ENCODE measurements around the gene SETD3. TPM values are rescaled to one million over a fixed set of nuclear protein-coding genes. Genes with fewer than 3 reads are reported as not detected.

Gene SETD3
- total and polyA plus RNA-seq, 8 donors: 14.0 to 32.7 (median 28.1) TPM

- intact Hi-C loops (cut with DNase I): no loop called here
- no peak for FAIRE-seq
Observed at GRCh38 chr14:99381688-99382060, 99.0 kb downstream of the SETD3 start.

GRCh38 chr14:99380991-99381687 is 99.5 kb downstream of the SETD3 start:
- no peak overlapping the region for H3K27ac ChIP-seq
- DNase-seq: no peak
- H3K27me3 ChIP-seq: no peaks in the 10 kb centered on the region
- intact Hi-C loops (cut with DNase I): no loop called here
- H3K4me3 ChIP-seq: no peak overlapping the region
- H3K36me3 ChIP-seq: no peaks in the 10 kb centered on the region
- TF ChIP-seq CTCF (IDR thresholded peaks at IDR 0.05): no peak
- FAIRE-seq: no peak
- no peaks in the 10 kb centered on the region for H3K9me3 ChIP-seq
- H3K4me1 ChIP-seq: peaks cover 0 to 4% (median 0%) of the 10 kb centered on the region in 3 donors
- no peak for ATAC-seq
- WGBS, 2 donors: 70 to 83% methylated on average over 18 of the region's 18 CpGs

More at GRCh38 chr14:99381688-99382060, 99.0 kb downstream of the SETD3 start:
- DNase-seq: no peak
- no peak for TF ChIP-seq CTCF (IDR thresholded peaks at IDR 0.05)
- no peaks in the 10 kb centered on the region for H3K9me3 ChIP-seq
- 72 to 77% methylated on average over 8 of the region's 8 CpGs for WGBS, 2 donors
- H3K27ac ChIP-seq: no peak overlapping the region
- H3K36me3 ChIP-seq: no peaks in the 10 kb centered on the region
- H3K4me1 ChIP-seq: peaks cover 0 to 4% (median 0%) of the 10 kb centered on the region in 3 donors
- H3K4me3 ChIP-seq: no peak overlapping the region
- no peaks in the 10 kb centered on the region for H3K27me3 ChIP-seq
- no peak for ATAC-seq

- Histone ChIP-seq H3K27me3 (no peaks in the 10 kb centered on the region), H3K36me3 (no peaks in the 10 kb centered on the region), H3K4me3 (no peak overlapping the region), H3K9me3 (no peaks in the 10 kb centered on the region), H3K27ac (no peak overlapping the region), H3K4me1 (peaks cover 0 to 4% (median 0%) of the 10 kb centered on the region in 3 donors)
- DNase-seq (no peak), FAIRE-seq (no peak), ATAC-seq (no peak)
- WGBS, 2 donors: 50 to 56% methylated on average over 5 of the region's 5 CpGs
- TF ChIP-seq CTCF (IDR thresholded peaks at IDR 0.05): no peak
- intact Hi-C loops (cut with DNase I): no loop called here
Observed at GRCh38 chr14:99380402-99380801, 100.3 kb downstream of the SETD3 start.

- no peaks in the 10 kb centered on the region for H3K36me3 ChIP-seq
- TF ChIP-seq CTCF (IDR thresholded peaks at IDR 0.05): no peak
- no peaks in the 10 kb centered on the region for H3K27me3 ChIP-seq
- no peak for DNase-seq
- no peak for FAIRE-seq
- no peak overlapping the region for H3K27ac ChIP-seq
- no peak for ATAC-seq
- H3K4me1 ChIP-seq: no peaks in the 10 kb centered on the region
- H3K4me3 ChIP-seq: no peak overlapping the region
- no peaks in the 10 kb centered on the region for H3K9me3 ChIP-seq
- intact Hi-C loops (cut with DNase I): no loop called here
- 72 to 76% methylated on average over 9 of the region's 9 CpGs for WGBS, 2 donors
Observed at GRCh38 chr14:99378782-99379214, 101.9 kb downstream of the SETD3 start.

GRCh38 chr14:99377951-99378350 is 102.7 kb downstream of the SETD3 start:
- H3K4me1 ChIP-seq: no peaks in the 10 kb centered on the region
- TF ChIP-seq CTCF (IDR thresholded peaks at IDR 0.05): no peak
- no peaks in the 10 kb centered on the region for H3K27me3 ChIP-seq
- no peaks in the 10 kb centered on the region for H3K36me3 ChIP-seq
- no peak overlapping the region for H3K4me3 ChIP-seq
- DNase-seq (no peak), ATAC-seq (no peak), FAIRE-seq (no peak)
- no peak overlapping the region for H3K27ac ChIP-seq
- 82 to 89% methylated on average over 9 of the region's 9 CpGs for WGBS, 2 donors
- intact Hi-C loops (cut with DNase I): no loop called here
- no peaks in the 10 kb centered on the region for H3K9me3 ChIP-seq
